Neuronal stem cell (in vitro differentiated cells): Measurements from ENCODE around the gene SMCO2.

Experiments
- DNase-seq: peaks from one replicate; pipeline ENCODE4 v3.0.0-alpha.2; 2013; ENCODE audit warnings: low spot score
- H2AFZ ChIP-seq: one replicate; pipeline ENCODE4 v1.6.1; 2013; ENCODE audit warnings: mild to moderate bottlenecking, low read length, inconsistent platforms
- H2AK5ac ChIP-seq: 2 replicates; pipeline ENCODE4 v1.6.1; 2013; ENCODE audit warnings: low read depth, mild to moderate bottlenecking, inconsistent platforms, low read length, moderate library complexity, mixed read lengths
- H2BK120ac ChIP-seq: 2 replicates; pipeline ENCODE4 v1.6.1; 2013; ENCODE audit warnings: low read depth, mild to moderate bottlenecking, inconsistent platforms, low read length, moderate library complexity, mixed read lengths
- H2BK12ac ChIP-seq: one replicate; pipeline ENCODE4 v1.6.1; 2013; ENCODE audit warnings: low read length, inconsistent platforms
- H2BK15ac ChIP-seq: 2 replicates; pipeline ENCODE4 v1.6.1; 2013; ENCODE audit warnings: mild to moderate bottlenecking, low read length, inconsistent platforms, mixed read lengths
- H2BK5ac ChIP-seq: one replicate; pipeline ENCODE4 v1.6.1; 2013; ENCODE audit warnings: inconsistent platforms, mild to moderate bottlenecking, low read length, moderate library complexity
- H3K14ac ChIP-seq: one replicate; pipeline ENCODE4 v1.6.1; 2013; ENCODE audit warnings: low read length, inconsistent platforms
- H3K18ac ChIP-seq: 2 replicates; pipeline ENCODE4 v1.6.1; 2013; ENCODE audit warnings: low read length, inconsistent platforms
- H3K23ac ChIP-seq: 2 replicates; pipeline ENCODE4 v1.6.1; 2013; ENCODE audit warnings: low read depth, mild to moderate bottlenecking, mixed read lengths, low read length, inconsistent platforms; ENCODE audit not compliant: poor library complexity
- H3K27ac ChIP-seq: replicated peaks from 3 replicates; pipeline ENCODE4 v1.5.1; 2013; ENCODE audit warnings: low read length, inconsistent platforms
- H3K27me3 ChIP-seq, 3 experiments: 2 replicates each; pipeline ENCODE4 v1.6.1; 2013; ENCODE audit warnings: low read length in 3 of 3, mild to moderate bottlenecking in 2 of 3, inconsistent platforms in 1 of 3, low read depth in 1 of 3, mixed read lengths in 1 of 3, moderate library complexity in 1 of 3; ENCODE audit not compliant: control insufficient read depth in 3 of 3, insufficient read depth in 3 of 3
- H3K36me3 ChIP-seq, 2 donors: replicated peaks in 1 of 2; 2 replicates each; pipeline ENCODE4 v1.6.1; 2013; ENCODE audit warnings: low read length in 2 of 2; ENCODE audit not compliant: control insufficient read depth in 2 of 2, insufficient read depth in 2 of 2
- H3K4ac ChIP-seq: 2 replicates; pipeline ENCODE4 v1.6.1; 2013; ENCODE audit warnings: inconsistent platforms, mild to moderate bottlenecking, low read length, moderate library complexity
- H3K4me1 ChIP-seq, 2 donors: 1 replicate in 1 of 2; 2 replicates in 1 of 2; pipeline ENCODE4 v1.6.1; 2013; ENCODE audit warnings: low read length in 2 of 2, low read depth in 1 of 2; ENCODE audit not compliant: control insufficient read depth in 2 of 2, insufficient read depth in 1 of 2
- H3K4me2 ChIP-seq: one replicate; pipeline ENCODE4 v1.6.1; 2013; ENCODE audit warnings: mild to moderate bottlenecking, low read length, inconsistent platforms; ENCODE audit not compliant: insufficient read depth, poor library complexity, severe bottlenecking
- H3K4me3 ChIP-seq, 2 donors: 2 replicates each; pipeline ENCODE4 v1.5.1; 2013; ENCODE audit warnings: low read length in 2 of 2, mild to moderate bottlenecking in 2 of 2, inconsistent platforms in 1 of 2, moderate library complexity in 1 of 2
- H3K79me1 ChIP-seq: one replicate; pipeline ENCODE4 v1.6.1; 2013; ENCODE audit warnings: low read depth, mild to moderate bottlenecking, inconsistent platforms, low read length, moderate library complexity
- H3K9ac ChIP-seq: one replicate; pipeline ENCODE4 v1.6.1; 2013; ENCODE audit warnings: mild to moderate bottlenecking, low read depth, low read length, inconsistent platforms; ENCODE audit not compliant: poor library complexity
- H3K9me3 ChIP-seq, 2 donors: replicated peaks in 1 of 2; 2 replicates each; pipeline versions ENCODE3 to v1.6.1; 2013; ENCODE audit warnings: low read length in 2 of 2, mild to moderate bottlenecking in 2 of 2, inconsistent platforms in 1 of 2, low read depth in 1 of 2, mixed read lengths in 1 of 2, moderate library complexity in 1 of 2; ENCODE audit not compliant: control insufficient read depth in 2 of 2, insufficient read depth in 1 of 2
- H4K8ac ChIP-seq: one replicate; pipeline ENCODE4 v1.6.1; 2013; ENCODE audit warnings: low read depth, mild to moderate bottlenecking, inconsistent platforms, low read length, moderate library complexity
- H4K91ac ChIP-seq: one replicate; pipeline ENCODE4 v1.6.1; 2013; ENCODE audit warnings: low read length, low read depth, mild to moderate bottlenecking, inconsistent platforms; ENCODE audit not compliant: poor library complexity
- WGBS, 2 donors: extraction: QIAGEN DNeasy Blood & Tissue Kit; methylation state at CpG; one replicate each; pipeline ENCODE4 v1.1.7; 2013; ENCODE audit warnings: missing lambda C conversion rate in 2 of 2, mixed read lengths in 1 of 2; ENCODE audit not compliant: insufficient read length in 2 of 2, insufficient replicate concordance in 1 of 2; ENCODE audit errors: extremely low coverage in 2 of 2; 5-methylcytosine and 5-hydroxymethylcytosine counted together

Gene SMCO2

DNA sequence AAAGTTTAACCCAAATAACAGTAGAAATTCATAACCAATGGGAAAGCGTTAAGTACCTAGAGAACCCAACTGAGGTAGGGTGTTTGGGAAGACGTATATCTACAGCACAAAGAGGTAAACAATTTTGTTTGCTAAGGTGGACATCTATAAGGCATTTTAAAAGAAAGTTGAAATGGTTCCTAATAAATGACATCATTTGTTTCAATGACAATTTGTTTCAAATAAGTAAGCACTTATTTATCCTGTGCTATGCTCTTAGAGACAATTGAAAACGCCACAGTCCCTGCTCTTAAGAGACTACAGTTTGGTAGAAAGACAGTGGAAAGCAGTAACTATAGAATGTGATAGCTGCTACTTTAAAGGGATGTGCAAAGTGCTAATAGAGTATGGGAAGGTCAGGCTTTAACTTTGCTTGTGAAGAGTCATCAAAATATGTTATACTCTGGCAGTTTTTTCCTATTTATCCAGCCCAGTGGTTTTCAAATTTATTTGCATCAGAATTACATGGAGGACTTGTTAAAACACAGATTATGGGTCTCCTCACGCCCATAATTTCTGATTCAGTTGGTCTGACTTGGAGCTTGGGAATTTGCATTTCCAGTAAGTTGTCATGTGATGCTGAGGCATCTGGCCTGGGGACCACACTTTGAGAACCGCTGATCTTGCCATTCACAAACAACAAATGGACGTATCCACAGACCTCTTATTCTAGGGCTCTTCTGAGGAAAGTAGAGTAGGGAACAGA is 19.6 kb upstream of the SMCO2 start:
- WGBS, 2 donors, result no CpG with 5 or more reads among the region's 6 CpGs
- H2AFZ ChIP-seq, result no peak overlapping the region
- H3K4me1 ChIP-seq, result no peaks in the 10 kb centered on the region
- no peak overlapping the region for H2BK5ac ChIP-seq
- no peak overlapping the region for H3K18ac ChIP-seq
- H3K79me1 ChIP-seq, result no peaks in the 10 kb centered on the region
- no peak overlapping the region for H3K4me3 ChIP-seq
- no peak overlapping the region for H3K27ac ChIP-seq
- no peak overlapping the region for H2AK5ac ChIP-seq
- H4K8ac ChIP-seq, result no peak overlapping the region
- H3K9ac ChIP-seq, result no peak overlapping the region
- H2BK12ac ChIP-seq, result no peak overlapping the region
- H3K4ac ChIP-seq, result no peak overlapping the region
- no peak for DNase-seq
- H3K4me2 ChIP-seq, result no peak overlapping the region
- H3K9me3 ChIP-seq, result no peaks in the 10 kb centered on the region
- no peak overlapping the region for H2BK15ac ChIP-seq
- no peak overlapping the region for H4K91ac ChIP-seq
- no peak overlapping the region for H3K23ac ChIP-seq
- peaks cover 0 to 3% of the 10 kb centered on the region in 2 donors for H3K36me3 ChIP-seq
- no peak overlapping the region for H2BK120ac ChIP-seq
- H3K27me3 ChIP-seq, result no peaks in the 10 kb centered on the region
- H3K14ac ChIP-seq, result no peak overlapping the region

DNA sequence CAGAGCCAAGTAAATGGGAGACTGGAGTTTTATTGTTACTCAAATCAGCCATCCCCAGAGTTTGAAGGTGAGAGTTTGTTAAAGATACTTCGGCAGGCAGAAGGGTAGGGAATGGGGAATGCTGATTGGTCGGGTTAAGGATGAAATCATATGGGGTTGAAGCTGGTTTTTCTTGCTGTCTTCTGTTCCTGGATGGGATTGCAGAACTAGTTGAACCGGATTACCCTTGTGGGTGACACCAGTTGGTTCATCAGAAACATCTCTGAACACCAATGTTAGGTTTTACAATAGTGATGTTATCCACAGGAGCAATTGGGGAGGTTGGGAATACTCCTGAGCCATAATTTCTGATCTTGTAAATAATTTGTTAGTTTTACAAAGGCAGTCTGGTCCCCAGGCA is 18.7 kb upstream of the SMCO2 start:
- no peak overlapping the region for H3K18ac ChIP-seq
- H2BK12ac ChIP-seq, result no peak overlapping the region
- no peak overlapping the region for H3K9ac ChIP-seq
- no peak overlapping the region for H3K14ac ChIP-seq
- H3K27ac ChIP-seq, result no peak overlapping the region
- no peaks in the 10 kb centered on the region for H3K79me1 ChIP-seq
- DNase-seq, result no peak
- no peak overlapping the region for H3K23ac ChIP-seq
- H3K4me3 ChIP-seq, result no peak overlapping the region
- H2AFZ ChIP-seq, result no peak overlapping the region
- no peaks in the 10 kb centered on the region for H3K4me1 ChIP-seq
- no peak overlapping the region for H2AK5ac ChIP-seq
- H4K8ac ChIP-seq, result no peak overlapping the region
- no peak overlapping the region for H3K4me2 ChIP-seq
- no peak overlapping the region for H3K4ac ChIP-seq
- no peak overlapping the region for H2BK120ac ChIP-seq
- H3K9me3 ChIP-seq, result no peaks in the 10 kb centered on the region
- WGBS, 2 donors, result no CpG with 5 or more reads among the region's 3 CpGs
- no peaks in the 10 kb centered on the region for H3K27me3 ChIP-seq
- no peak overlapping the region for H4K91ac ChIP-seq
- no peak overlapping the region for H2BK5ac ChIP-seq
- peaks cover 0 to 3% of the 10 kb centered on the region in 2 donors for H3K36me3 ChIP-seq
- no peak overlapping the region for H2BK15ac ChIP-seq

DNA sequence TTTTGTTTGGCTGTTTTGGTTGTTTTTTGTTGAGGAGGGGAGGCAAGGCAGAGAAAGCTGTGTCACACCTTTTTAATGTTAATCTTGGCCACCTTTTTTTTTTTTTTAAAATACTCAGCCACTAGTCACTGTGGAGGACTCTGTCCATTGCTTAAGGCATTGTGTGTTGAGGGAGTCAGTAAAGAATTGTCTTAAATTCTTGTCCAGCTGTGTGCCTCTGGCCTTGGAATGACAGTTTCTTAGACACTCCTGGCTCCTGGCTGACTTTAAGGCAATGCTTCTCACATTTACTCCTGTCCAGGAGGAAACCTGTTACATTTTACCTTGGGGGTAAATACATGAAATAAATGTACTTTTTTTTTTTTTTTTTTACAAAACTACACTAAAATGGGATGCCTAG is 18.1 kb upstream of the SMCO2 start:
- Histone ChIP-seq H3K36me3 (peaks cover 0 to 3% of the 10 kb centered on the region in 2 donors), H2BK120ac (no peak overlapping the region), H3K9me3 (no peaks in the 10 kb centered on the region), H3K4me2 (no peak overlapping the region), H2AFZ (no peak overlapping the region), H4K8ac (no peak overlapping the region), H2BK15ac (no peak overlapping the region), H2AK5ac (no peak overlapping the region), H2BK5ac (no peak overlapping the region), H3K18ac (no peak overlapping the region), H2BK12ac (no peak overlapping the region), H3K27ac (no peak overlapping the region), H3K79me1 (no peaks in the 10 kb centered on the region), H3K4me3 (no peak overlapping the region), H4K91ac (no peak overlapping the region), H3K14ac (no peak overlapping the region), H3K23ac (no peak overlapping the region), H3K27me3 (no peaks in the 10 kb centered on the region), H3K4ac (no peak overlapping the region), H3K9ac (no peak overlapping the region), H3K4me1 (no peaks in the 10 kb centered on the region)
- DNase-seq, result no peak

DNA sequence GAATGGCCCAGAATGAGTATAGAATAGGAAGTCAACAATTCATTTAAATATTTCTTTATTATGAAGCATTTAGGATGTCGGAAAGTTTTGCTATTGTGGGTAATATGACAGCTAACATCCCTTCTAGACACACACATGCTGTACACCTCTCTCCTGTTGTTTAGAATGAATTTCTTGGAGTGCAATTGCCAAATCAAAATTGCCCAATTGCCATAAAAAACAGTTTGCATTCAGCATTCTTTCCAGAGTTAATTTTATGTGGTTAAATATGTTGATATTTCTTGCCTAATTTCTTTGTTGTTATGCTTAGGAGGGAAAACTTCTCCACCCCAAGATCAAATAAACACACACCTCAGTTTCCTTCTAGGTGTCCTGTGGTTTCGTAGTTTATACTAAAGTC is 16.9 kb upstream of the SMCO2 start:
- no peak overlapping the region for H2BK12ac ChIP-seq
- no peak overlapping the region for H3K27ac ChIP-seq
- WGBS, 2 donors, result no CpG with 5 or more reads among the region's 2 CpGs
- H3K18ac ChIP-seq, result no peak overlapping the region
- H3K79me1 ChIP-seq, result no peaks in the 10 kb centered on the region
- no peak overlapping the region for H2BK5ac ChIP-seq
- H3K4me3 ChIP-seq, result no peak overlapping the region
- H2AFZ ChIP-seq, result no peak overlapping the region
- H3K27me3 ChIP-seq, result no peaks in the 10 kb centered on the region
- H4K8ac ChIP-seq, result no peak overlapping the region
- H3K4me1 ChIP-seq, result no peaks in the 10 kb centered on the region
- H3K9ac ChIP-seq, result no peak overlapping the region
- no peak overlapping the region for H3K14ac ChIP-seq
- no peak overlapping the region for H2BK15ac ChIP-seq
- peaks cover 0 to 3% of the 10 kb centered on the region in 2 donors for H3K36me3 ChIP-seq
- H3K4me2 ChIP-seq, result no peak overlapping the region
- no peak overlapping the region for H2AK5ac ChIP-seq
- H3K4ac ChIP-seq, result no peak overlapping the region
- no peak overlapping the region for H4K91ac ChIP-seq
- H3K9me3 ChIP-seq, result no peaks in the 10 kb centered on the region
- no peak overlapping the region for H2BK120ac ChIP-seq
- DNase-seq, result no peak
- no peak overlapping the region for H3K23ac ChIP-seq
